DND-41 (cell line): ENCODE results near the gene RRP1.

Experiments
- EZH2 ChIP-seq: IDR thresholded peaks from 3 replicates; pipeline ENCODE4 v1.6.1; 2012; ENCODE audit warnings: borderline replicate concordance, low read depth, mild to moderate bottlenecking, moderate library complexity, low read length, inconsistent platforms; ENCODE audit not compliant: severe bottlenecking
- TF ChIP-seq, protein P1 (sequence below): IDR thresholded peaks from 2 replicates; pipeline ENCODE4 v1.5.1; 2012; ENCODE audit warnings: borderline replicate concordance, low read length, moderate library complexity, mild to moderate bottlenecking; ENCODE audit not compliant: poor library complexity, severe bottlenecking; ENCODE audit errors: extremely low read depth

DNA sequence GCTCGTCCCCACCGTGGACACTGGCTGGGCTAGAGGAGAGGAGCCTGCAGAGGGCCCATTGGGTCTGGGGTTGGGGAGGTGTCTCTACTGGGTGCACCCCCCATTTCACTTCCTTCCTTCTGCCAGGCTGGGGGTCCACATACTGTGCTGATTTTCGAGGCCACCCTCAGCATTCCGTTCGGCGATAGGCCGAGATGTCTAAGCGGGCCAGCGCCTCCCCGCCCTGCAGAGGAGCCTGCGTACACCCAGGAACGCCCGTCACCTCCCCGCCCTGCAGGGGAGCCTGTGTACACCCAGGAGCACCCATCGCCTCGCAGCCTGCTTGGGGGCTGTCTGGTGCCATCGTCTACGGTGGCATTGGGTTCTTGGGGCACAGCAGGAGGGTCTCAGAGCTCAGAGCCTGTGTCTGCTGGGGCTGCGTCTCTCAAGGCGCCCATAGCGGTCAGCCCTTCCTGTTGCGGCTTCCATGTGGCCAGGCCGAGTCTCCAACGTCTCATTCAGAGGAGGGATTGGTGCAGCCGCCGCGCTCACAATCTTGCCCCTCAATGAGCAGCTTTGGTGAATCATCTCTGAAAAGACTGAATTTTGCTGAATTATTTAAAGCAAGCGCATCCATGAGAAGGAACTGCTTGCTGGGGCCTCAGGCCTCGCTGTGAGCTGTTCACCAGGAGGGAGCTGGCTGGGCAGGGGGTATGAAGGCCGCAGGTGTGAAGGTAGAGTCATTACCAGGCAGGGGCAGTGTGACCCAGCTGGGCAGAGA, 44.9 kb downstream of the RRP1 start:
- TF ChIP-seq, protein P1, sequence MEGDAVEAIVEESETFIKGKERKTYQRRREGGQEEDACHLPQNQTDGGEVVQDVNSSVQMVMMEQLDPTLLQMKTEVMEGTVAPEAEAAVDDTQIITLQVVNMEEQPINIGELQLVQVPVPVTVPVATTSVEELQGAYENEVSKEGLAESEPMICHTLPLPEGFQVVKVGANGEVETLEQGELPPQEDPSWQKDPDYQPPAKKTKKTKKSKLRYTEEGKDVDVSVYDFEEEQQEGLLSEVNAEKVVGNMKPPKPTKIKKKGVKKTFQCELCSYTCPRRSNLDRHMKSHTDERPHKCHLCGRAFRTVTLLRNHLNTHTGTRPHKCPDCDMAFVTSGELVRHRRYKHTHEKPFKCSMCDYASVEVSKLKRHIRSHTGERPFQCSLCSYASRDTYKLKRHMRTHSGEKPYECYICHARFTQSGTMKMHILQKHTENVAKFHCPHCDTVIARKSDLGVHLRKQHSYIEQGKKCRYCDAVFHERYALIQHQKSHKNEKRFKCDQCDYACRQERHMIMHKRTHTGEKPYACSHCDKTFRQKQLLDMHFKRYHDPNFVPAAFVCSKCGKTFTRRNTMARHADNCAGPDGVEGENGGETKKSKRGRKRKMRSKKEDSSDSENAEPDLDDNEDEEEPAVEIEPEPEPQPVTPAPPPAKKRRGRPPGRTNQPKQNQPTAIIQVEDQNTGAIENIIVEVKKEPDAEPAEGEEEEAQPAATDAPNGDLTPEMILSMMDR = no peak
- no peak for TF ChIP-seq EZH2
